K562 (cell line): ENCODE measurements around the gene VRK1. TPM values are rescaled to one million over a fixed set of nuclear protein-coding genes. Genes with fewer than 3 reads are reported as not detected.

Experiments used
- BACH1 ChIP-seq: fragments of 200-800 bp; sonication (Bioruptor generic); IDR thresholded peaks from 2 replicates; pipeline ENCODE4 v1.6.1; 2016; ENCODE audit warnings: missing genetic modification characterization, missing compliant biosample characterization
- BCLAF1 ChIP-seq, 2 experiments: fragments of 450-650 bp in 1 of 2; IDR thresholded peaks; 2 replicates each; pipeline ENCODE4 v1.6.1; 2011 to 2017; ENCODE audit warnings: low read depth in 2 of 2, antibody characterized with exemption in 1 of 2, borderline replicate concordance in 1 of 2, low read length in 1 of 2, mild to moderate bottlenecking in 1 of 2, mixed read lengths in 1 of 2; ENCODE audit not compliant: control insufficient read depth in 1 of 2
- BRD4 ChIP-seq: fragments of 200-600 bp; sonication (generic); IDR thresholded peaks from 2 replicates; pipeline ENCODE4 v1.6.1; 2017; ENCODE audit warnings: inconsistent platforms
- CBX5 ChIP-seq: IDR thresholded peaks from 2 replicates; pipeline ENCODE4 v1.6.1; 2014; ENCODE audit warnings: low read depth, borderline replicate concordance
- GABPA ChIP-seq: fragments of 200-800 bp; sonication (Bioruptor generic); conservative IDR thresholded peaks from 2 replicates; pipeline ENCODE4 v1.6.1; 2016; ENCODE audit warnings: low read depth, missing genetic modification characterization, missing compliant biosample characterization
- HMG20A ChIP-seq: fragments of 450-650 bp; formaldehyde crosslinking; conservative IDR thresholded peaks from 2 replicates; pipeline ENCODE4 v1.4.0; 2020; ENCODE audit warnings: mild to moderate bottlenecking, mixed read lengths
- HNRNPL ChIP-seq: fragments of 200-400 bp; formaldehyde crosslinking; IDR thresholded peaks from 2 replicates; pipeline ENCODE4 v1.6.1; 2017; ENCODE audit warnings: low read depth, mild to moderate bottlenecking, low read length
- ILK ChIP-seq: fragments of 450-650 bp; IDR thresholded peaks from 2 replicates; pipeline ENCODE4 v1.6.1; 2016; ENCODE audit warnings: missing genetic modification characterization, low read depth, mild to moderate bottlenecking, missing compliant biosample characterization, moderate library complexity, borderline replicate concordance
- MCM5 ChIP-seq: fragments of 450-650 bp; IDR thresholded peaks from 2 replicates; pipeline ENCODE4 v1.6.1; 2016; ENCODE audit warnings: low read depth
- MLX ChIP-seq, 2 experiments: fragments of 450-650 bp in 1 of 2; sonication (generic) in 1 of 2; formaldehyde crosslinking; conservative IDR thresholded peaks; 2 replicates each; pipeline versions ENCODE4 v1.4.0 to v1.8.1; 2020 to 2022; ENCODE audit warnings: mild to moderate bottlenecking in 1 of 2, missing genetic modification reagents in 1 of 2
- NFIC ChIP-seq: fragments of 450-650 bp; IDR thresholded peaks from 2 replicates; pipeline ENCODE4 v1.6.1; 2017; ENCODE audit warnings: mild to moderate bottlenecking, inconsistent platforms
- SFPQ ChIP-seq: fragments of 200-400 bp; formaldehyde crosslinking; IDR thresholded peaks from 2 replicates; pipeline ENCODE4 v1.6.1; 2017; ENCODE audit warnings: mild to moderate bottlenecking, low read depth, low read length, moderate library complexity
- SMARCE1 ChIP-seq: fragments of 450-650 bp; IDR thresholded peaks from 2 replicates; pipeline ENCODE4 v1.7.1; 2016; ENCODE audit warnings: mild to moderate bottlenecking
- TCF7 ChIP-seq: sonication (generic); IDR thresholded peaks from 2 replicates; pipeline ENCODE4 v1.6.1; 2016; ENCODE audit warnings: antibody characterized with exemption, borderline replicate concordance
- THAP12 ChIP-seq: fragments of 250-450 bp; sonication (Bioruptor Pico); IDR thresholded peaks from 2 replicates; pipeline ENCODE4 v1.9.0; 2021; ENCODE audit warnings: mild to moderate bottlenecking, inconsistent platforms
- ZBTB12 ChIP-seq: fragments of 250-450 bp; sonication (Bioruptor Pico); IDR thresholded peaks from 2 replicates; pipeline ENCODE4 v1.4.0; 2020
- ZNF146 ChIP-seq: IDR thresholded peaks from one replicate; pipeline ENCODE4 v1.6.1; 2018; ENCODE audit warnings: missing compliant biosample characterization; ENCODE audit not compliant: unreplicated experiment
- ZNF232 ChIP-seq: sonication (generic); formaldehyde crosslinking; IDR thresholded peaks from 2 replicates; pipeline ENCODE4 v1.8.0; 2022; ENCODE audit warnings: mild to moderate bottlenecking, missing genetic modification reagents
- ZNF717 ChIP-seq: fragments of 250-450 bp; sonication (Bioruptor Pico); IDR thresholded peaks from 2 replicates; pipeline ENCODE4 v1.5.0; 2021
- ZNF778 ChIP-seq: fragments of 450-650 bp; formaldehyde crosslinking; IDR thresholded peaks from 2 replicates; pipeline ENCODE4 v1.4.0; 2020; ENCODE audit warnings: mild to moderate bottlenecking, moderate library complexity
- polyA plus RNA-seq, 8 experiments: library from polyadenylated mRNA; depleted of rRNA in 4 of 8; stranded (reverse) in 5 of 8; unstranded in 3 of 8; fragments of >200 nt; fragmentation: Nextera tagmentation in 2 of 8; fragmentation: Illumina TruSeq in 1 of 8; extraction: Ambion mirVana in 2 of 8; extraction: Trizol in 1 of 8; gene quantifications; 2 replicates each; pipeline versions ENCODE4 v1.2.1 to v1.2.3, GENCODE V29; 2011 to 2014; ENCODE audit warnings: inconsistent platforms in 1 of 8, missing spikeins in 1 of 8
- total RNA-seq, 7 experiments: library from RNA; depleted of rRNA in 6 of 7; stranded (reverse); fragments of >200 nt in 6 of 7; fragmentation: Illumina TruSeq in 2 of 7; extraction: Trizol in 2 of 7; gene quantifications; 2 replicates each; pipeline versions ENCODE4 v1.2.1 to v1.2.3, GENCODE V29; 2011 to 2021; ENCODE audit warnings: low replicate concordance in 1 of 7

VRK1 gene
- total and polyA plus RNA-seq, 9 of the 15 experiments (the other 6 are each of a cell fraction or from before 2014, with no cell fraction given): 83.6 to 177 (median 116) TPM

- TF ChIP-seq THAP12 (CRISPR knock-in tag) (no peak), SFPQ (no peak), ILK (tag) (no peak), TCF7 (no peak), BACH1 (no peak), MLX (CRISPR knock-in tag; conservative IDR thresholded peaks at IDR 0.05) (no peak), MCM5 (no peak), NFIC (no peak), ZNF778 (CRISPR knock-in tag) (no peak), ZNF146 (CRISPR knock-in tag) (no peak), ZBTB12 (no peak), GABPA (tag) (no peak), HNRNPL (no peak), CBX5 (no peak), ZNF717 (CRISPR knock-in tag) (no peak), ZNF232 (no peak), SMARCE1 (no peak), BRD4 (no peak), HMG20A (no peak), BCLAF1 (IDR thresholded peaks at IDR 0.05; ENCODE audit: borderline replicate concordance in 1 of 2, control insufficient read depth in 1 of 2, low read depth in 2 of 2, low read length in 1 of 2) (no peak)
Measured at GRCh38 chr14:96762650-96763049, 34.5 kb upstream of the VRK1 start (continued).
